Loucy (cell line): ENCODE measurements around the gene BCL2L2.

ENCODE experiments used
- H2AFZ ChIP-seq: fragments of 200-600 bp; sonication (generic); 2 replicates; pipeline ENCODE4 v1.6.0; 2016; ENCODE audit warnings: antibody characterized with exemption, mild to moderate bottlenecking, low read length, moderate library complexity
- H3F3A ChIP-seq: fragments of 200-600 bp; 2 replicates; pipeline ENCODE4 v1.6.0; 2016; ENCODE audit warnings: antibody characterized with exemption, low read depth, mild to moderate bottlenecking
- H3K27me3 ChIP-seq: fragments of 200-600 bp; sonication (generic); 2 replicates; pipeline ENCODE4 v1.6.1; 2014; ENCODE audit warnings: low read length, mild to moderate bottlenecking; ENCODE audit not compliant: insufficient read depth, poor library complexity, severe bottlenecking
- H3K36me3 ChIP-seq: fragments of 200-600 bp; sonication (generic); 2 replicates; pipeline ENCODE4 v1.6.1; 2016; ENCODE audit warnings: low read length; ENCODE audit not compliant: insufficient read depth
- H3K4me1 ChIP-seq: fragments of 200-600 bp; sonication (generic); 2 replicates; pipeline ENCODE4 v1.5.1; 2014; ENCODE audit warnings: low read length, mild to moderate bottlenecking; ENCODE audit not compliant: insufficient read depth, poor library complexity, severe bottlenecking
- H3K4me2 ChIP-seq: fragments of 200-600 bp; sonication (generic); 2 replicates; pipeline ENCODE4 v1.6.0; 2014; ENCODE audit warnings: antibody characterized with exemption, low read length, low read depth, mild to moderate bottlenecking; ENCODE audit not compliant: poor library complexity, severe bottlenecking
- H3K4me3 ChIP-seq: fragments of 200-600 bp; sonication (generic); 2 replicates; pipeline ENCODE4 v1.5.1; 2014; ENCODE audit warnings: low read length, mild to moderate bottlenecking, mixed read lengths; ENCODE audit not compliant: poor library complexity, severe bottlenecking
- H3K79me2 ChIP-seq: fragments of 200-600 bp; sonication (generic); 2 replicates; pipeline ENCODE4 v1.6.1; 2014; ENCODE audit warnings: low read length; ENCODE audit not compliant: insufficient read depth
- H3K9ac ChIP-seq: fragments of 200-600 bp; sonication (generic); 2 replicates; pipeline ENCODE4 v1.6.0; 2014; ENCODE audit warnings: mild to moderate bottlenecking, low read depth, low read length, moderate library complexity; ENCODE audit not compliant: poor library complexity, severe bottlenecking
- H3K9me2 ChIP-seq: fragments of 200-600 bp; sonication (generic); replicated peaks from 2 replicates; pipeline ENCODE4 v1.6.1; 2016; ENCODE audit warnings: low read depth, low read length, mixed read lengths
- H3K9me3 ChIP-seq: fragments of 200-600 bp; sonication (generic); 2 replicates; pipeline ENCODE4 v1.6.1; 2014; ENCODE audit warnings: mild to moderate bottlenecking, antibody characterized with exemption, low read length, low read depth; ENCODE audit not compliant: insufficient read depth
- H4K20me1 ChIP-seq: fragments of 200-600 bp; sonication (generic); 2 replicates; pipeline ENCODE4 v1.6.0; 2014; ENCODE audit warnings: antibody characterized with exemption, low read length, mild to moderate bottlenecking; ENCODE audit not compliant: insufficient read depth, poor library complexity, severe bottlenecking
- CTCF ChIP-seq: fragments of 200-600 bp; sonication (generic); conservative IDR thresholded peaks from 2 replicates; pipeline ENCODE4 v1.5.1; 2014; ENCODE audit warnings: mild to moderate bottlenecking, antibody characterized with exemption, low read length
- EZH2phosphoT487 ChIP-seq: fragments of 200-600 bp; IDR thresholded peaks from 2 replicates; pipeline ENCODE4 v1.6.1; 2018; ENCODE audit warnings: antibody characterized with exemption, mild to moderate bottlenecking, moderate library complexity, borderline replicate concordance

BCL2L2 gene

DNA sequence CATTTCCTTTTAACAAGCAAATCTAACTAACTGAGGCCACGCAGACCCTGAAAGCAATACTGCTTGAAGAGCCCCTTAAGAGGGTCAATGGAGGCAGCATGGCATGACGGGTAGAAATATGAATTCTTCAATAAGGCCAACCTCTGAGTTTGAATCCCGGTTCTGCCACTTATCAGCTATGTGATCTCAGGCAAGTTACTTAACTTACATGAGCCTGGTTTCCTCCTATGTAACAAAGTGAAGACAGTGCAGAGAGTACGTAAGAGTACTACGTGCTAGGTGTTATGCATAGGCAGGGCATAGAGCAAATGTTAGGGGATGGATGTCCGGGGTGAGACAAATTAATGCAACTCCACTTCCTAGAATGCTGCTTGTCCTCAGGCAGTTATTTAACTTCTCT lies 25.4 kb upstream of the BCL2L2 start:
- no peak overlapping the region for H3K9ac ChIP-seq
- no peaks in the 10 kb centered on the region for H3K9me2 ChIP-seq
- H3K27me3 ChIP-seq, result no peaks in the 10 kb centered on the region
- no peaks in the 10 kb centered on the region for H3K9me3 ChIP-seq
- H3K4me2 ChIP-seq, result no peak overlapping the region
- no peak overlapping the region for H2AFZ ChIP-seq
- H3K4me3 ChIP-seq, result no peak overlapping the region
- H3F3A ChIP-seq, result no peaks in the 10 kb centered on the region; the same call in 1 of the 2 replicates
- no peak for TF ChIP-seq EZH2phosphoT487
- no peak for TF ChIP-seq CTCF
- no peaks in the 10 kb centered on the region for H4K20me1 ChIP-seq
- H3K36me3 ChIP-seq, result no peaks in the 10 kb centered on the region
- peaks cover 17% of the 10 kb centered on the region for H3K4me1 ChIP-seq
- H3K79me2 ChIP-seq, result peaks cover 20% of the 10 kb centered on the region; the same call in 1 of the 2 replicates

DNA sequence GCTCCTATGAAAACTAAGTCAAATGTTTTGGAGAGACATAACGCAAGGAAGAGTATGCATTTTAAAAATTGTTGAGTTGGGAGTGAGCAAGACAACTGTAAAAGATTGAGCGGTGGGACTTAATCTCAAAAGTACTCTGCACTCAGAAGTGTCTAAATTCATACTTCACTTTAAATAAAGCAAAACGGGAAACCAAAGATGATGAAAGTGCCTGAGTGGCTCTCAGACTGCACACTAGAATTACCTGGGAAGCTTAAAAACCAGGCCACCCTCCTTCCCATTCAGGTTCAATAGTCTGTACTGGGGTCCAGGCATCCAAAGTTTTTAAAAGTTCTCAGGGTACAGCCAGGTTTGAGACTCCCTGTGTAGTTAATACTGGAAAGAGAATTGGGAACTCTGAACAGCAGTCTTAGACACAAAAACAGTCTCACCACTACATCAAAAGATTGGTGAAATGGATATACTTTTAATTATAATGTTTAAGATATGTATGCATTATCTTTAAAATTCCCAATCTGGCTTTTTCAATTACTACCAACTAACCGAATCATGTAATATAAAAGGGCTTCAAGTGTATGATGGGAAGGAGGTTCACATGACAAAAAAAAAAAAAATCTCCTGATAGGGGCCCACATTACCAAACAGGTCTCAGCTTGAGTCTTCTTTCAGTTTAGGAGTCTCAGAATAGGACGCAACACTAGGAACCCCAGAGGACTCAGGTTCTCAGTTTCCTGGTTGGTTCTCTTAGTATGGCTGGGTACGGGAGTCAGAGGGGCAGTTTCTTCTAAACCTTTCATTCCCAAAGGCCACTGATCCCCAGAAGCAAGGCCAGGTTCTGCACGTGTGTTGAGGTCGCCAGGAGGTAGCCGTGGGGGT lies 21.7 kb upstream of the BCL2L2 start:
- peak overlapping the region; percentile 90 for H3K9ac ChIP-seq
- peak overlapping the region; percentile 86 for H3K4me2 ChIP-seq
- H4K20me1 ChIP-seq, result no peaks in the 10 kb centered on the region
- H3K4me3 ChIP-seq, result peak overlapping the region; percentile 97
- H3F3A ChIP-seq, result no peaks in the 10 kb centered on the region; the same call in 1 of the 2 replicates
- peak overlapping the region; percentile 96 for H2AFZ ChIP-seq
- H3K79me2 ChIP-seq, result peaks cover 28% of the 10 kb centered on the region; the same call in 1 of the 2 replicates
- peaks cover 26% of the 10 kb centered on the region for H3K4me1 ChIP-seq
- no peaks in the 10 kb centered on the region for H3K27me3 ChIP-seq
- no peaks in the 10 kb centered on the region for H3K36me3 ChIP-seq
- no peaks in the 10 kb centered on the region for H3K9me2 ChIP-seq
- no peaks in the 10 kb centered on the region for H3K9me3 ChIP-seq
- TF ChIP-seq CTCF, result no peak
- no peak for TF ChIP-seq EZH2phosphoT487

GRCh38 chr14:23285530-23286019 lies 21.1 kb upstream of the BCL2L2 start:
- Histone ChIP-seq H3K9ac (peak overlapping the region; percentile 90), H4K20me1 (no peaks in the 10 kb centered on the region), H3K36me3 (no peaks in the 10 kb centered on the region), H3F3A (no peaks in the 10 kb centered on the region; the same call in 1 of the 2 replicates), H3K4me2 (peak overlapping the region; percentile 86), H2AFZ (peak overlapping the region; percentile 96), H3K9me2 (no peaks in the 10 kb centered on the region), H3K9me3 (no peaks in the 10 kb centered on the region), H3K27me3 (no peaks in the 10 kb centered on the region), H3K4me3 (peak overlapping the region; percentile 97), H3K4me1 (peaks cover 24% of the 10 kb centered on the region), H3K79me2 (peaks cover 28% of the 10 kb centered on the region; the same call in 1 of the 2 replicates)
- TF ChIP-seq CTCF (no peak), EZH2phosphoT487 (no peak)
